BJ (cell line): ENCODE results near the gene ZBTB20. TPM values are rescaled to one million over a fixed set of nuclear protein-coding genes. Genes with fewer than 3 reads are reported as not detected.

Experiments used
- CTCF ChIA-PET: fragments of 350-600 bp; formaldehyde crosslinking; extraction: SDS; loops from one replicate; lab custom pipeline; 2021; ENCODE audit warnings: antibody characterized with exemption, inconsistent platforms; lab: Yijun Ruan, JAX
- POLR2A ChIA-PET: fragments of 300-600 bp; sonication (Branson Sonifier 250); formaldehyde crosslinking; extraction: SDS; loops from one replicate; lab custom pipeline; 2021; ENCODE audit warnings: antibody characterized with exemption; lab: Charles Lee
- DNase-seq: peaks from one replicate; pipeline ENCODE4 v3.0.0-alpha.2; 2011; ENCODE audit warnings: low read depth
- H3K27me3 ChIP-seq: 2 replicates; pipeline ENCODE4 v1.6.0; 2011; ENCODE audit warnings: low read length; ENCODE audit not compliant: control insufficient read depth, insufficient read depth
- H3K36me3 ChIP-seq: 2 replicates; pipeline ENCODE4 v1.5.1; 2011; ENCODE audit warnings: low read length; ENCODE audit not compliant: control insufficient read depth, insufficient read depth
- H3K4me3 ChIP-seq: 2 replicates; pipeline ENCODE4 v1.5.1; 2011; ENCODE audit warnings: low read depth, mild to moderate bottlenecking, control low read depth, low read length
- CTCF ChIP-seq: IDR thresholded peaks from 2 replicates; pipeline ENCODE4 v1.5.1; 2011; ENCODE audit warnings: low read depth, mild to moderate bottlenecking, control low read depth, inconsistent platforms, low read length, moderate library complexity; ENCODE audit not compliant: insufficient read depth
- polyA plus RNA-seq: library from polyadenylated mRNA; depleted of rRNA; stranded (reverse); fragments of >200 nt; gene quantifications from 2 replicates; pipeline ENCODE4 v1.2.3, GENCODE V29; 2011

Gene ZBTB20
- polyA plus RNA-seq, 1 experiment: 6.0 TPM

GRCh38 chr3:114406286-114406685 lies 740.8 kb downstream of the ZBTB20 start:
- no peaks in the 10 kb centered on the region for H3K36me3 ChIP-seq
- ChIA-PET POLR2A (no interaction called here), CTCF (no interaction called here)
- no peak for TF ChIP-seq CTCF
- H3K27me3 ChIP-seq: no peaks in the 10 kb centered on the region
- H3K4me3 ChIP-seq: no peak overlapping the region
- DNase-seq: peak; percentile 57

- ChIA-PET POLR2A (interaction anchor here (0.7 kb wide), 1 partner anchor 233 kb away, joined by 5 read pairs; no protein-coding TSS in a partner anchor), CTCF (interaction anchor here (0.5 to 2.4 kb wide), 4 partner anchors 9 to 43 kb away, joined by 3 to 20 read pairs (median 6); no protein-coding TSS in a partner anchor)
These were observed 741.7 kb downstream of the ZBTB20 start for GRCh38 chr3:114405202-114405990.

GRCh38 chr3:114404590-114404989 lies 742.5 kb downstream of the ZBTB20 start:
- TF ChIP-seq CTCF: no peak
- Histone ChIP-seq H3K27me3 (no peaks in the 10 kb centered on the region), H3K36me3 (no peaks in the 10 kb centered on the region), H3K4me3 (no peak overlapping the region)
- POLR2A ChIA-PET: no interaction called here
- CTCF ChIA-PET: interaction anchor here (0.7 to 2.4 kb wide), 5 partner anchors 11 to 42 kb away, joined by 3 to 20 read pairs (median 6); no protein-coding TSS in a partner anchor
- DNase-seq: no peak

More at GRCh38 chr3:114405202-114405990, 741.7 kb downstream of the ZBTB20 start:
- Histone ChIP-seq H3K4me3 (no peak overlapping the region), H3K27me3 (no peaks in the 10 kb centered on the region), H3K36me3 (no peaks in the 10 kb centered on the region)
- TF ChIP-seq CTCF: no peak
- no peak for DNase-seq

GRCh38 chr3:114402838-114403237 lies 744.2 kb downstream of the ZBTB20 start:
- no peak overlapping the region for H3K4me3 ChIP-seq
- no peaks in the 10 kb centered on the region for H3K36me3 ChIP-seq
- CTCF ChIA-PET: interaction anchor here (0.6 to 5.8 kb wide), 4 partner anchors 9 to 155 kb away, joined by 3 to 26 read pairs (median 5); no protein-coding TSS in a partner anchor
- POLR2A ChIA-PET: no interaction called here
- H3K27me3 ChIP-seq: no peaks in the 10 kb centered on the region
- DNase-seq: no peak
- no peak for TF ChIP-seq CTCF

- no peak for TF ChIP-seq CTCF
- CTCF ChIA-PET: interaction anchor here (1.2 to 5.8 kb wide), 2 partner anchors 16 to 50 kb away, joined by 4 to 26 read pairs; no protein-coding TSS in a partner anchor
- no peak for DNase-seq
- Histone ChIP-seq H3K4me3 (no peak overlapping the region), H3K36me3 (no peaks in the 10 kb centered on the region), H3K27me3 (no peaks in the 10 kb centered on the region)
- POLR2A ChIA-PET: interaction anchor here (0.5 to 1.0 kb wide), 2 partner anchors 9 to 23 kb away, joined by 3 to 6 read pairs; no protein-coding TSS in a partner anchor
These were observed 745.7 kb downstream of the ZBTB20 start for GRCh38 chr3:114401346-114401745.
